SH-SY5Y (cell line): Measurements from ENCODE around the gene TAPBP.

Experiments used
- GATA2 ChIP-seq: IDR thresholded peaks from 2 replicates; pipeline ENCODE4 v1.6.1; 2011; ENCODE audit warnings: mild to moderate bottlenecking, low read depth, low read length
- GATA3 ChIP-seq: IDR thresholded peaks from 2 replicates; pipeline ENCODE4 v1.6.1; 2011; ENCODE audit warnings: low read depth, mild to moderate bottlenecking, low read length, moderate library complexity

DNA sequence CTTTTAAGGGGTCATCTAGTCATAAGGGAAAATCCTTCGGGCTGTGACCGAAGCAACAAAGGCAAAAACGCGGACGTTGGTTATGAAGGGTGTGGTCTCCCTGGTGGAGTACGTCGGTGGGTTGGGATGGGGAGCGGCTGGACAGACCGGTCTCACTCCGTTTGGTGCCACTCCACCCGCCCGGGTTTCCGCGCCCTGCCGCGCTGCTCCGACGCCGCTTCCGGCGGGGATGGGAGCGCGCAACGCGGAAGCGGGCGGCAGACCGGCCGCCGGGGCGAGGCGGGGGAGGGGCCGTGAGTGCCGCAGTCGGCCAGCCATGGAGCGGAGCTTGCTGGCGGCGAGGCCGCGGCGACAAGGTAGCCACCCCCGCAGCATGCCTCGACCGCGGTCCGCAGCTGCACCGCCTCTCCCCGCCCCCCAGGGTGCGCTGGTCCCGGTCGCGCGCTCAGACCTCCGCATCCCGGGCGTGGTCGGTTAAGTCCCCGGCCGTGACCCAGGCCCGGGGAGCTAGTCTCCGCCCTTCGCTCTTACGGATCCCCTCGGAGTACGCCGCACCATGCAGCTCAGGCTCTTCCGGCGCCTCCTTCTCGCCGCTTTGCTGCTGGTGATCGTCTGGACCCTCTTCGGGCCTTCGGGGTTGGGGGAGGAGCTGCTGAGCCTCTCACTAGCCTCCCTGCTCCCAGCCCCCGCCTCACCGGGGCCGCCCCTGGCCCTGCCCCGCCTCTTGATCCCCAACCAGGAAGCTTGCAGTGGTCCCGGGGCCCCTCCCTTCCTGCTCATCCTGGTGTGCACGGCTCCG, 36.8 kb downstream of the TAPBP start, which contains the start of gene B3GALT4:
- no peak for TF ChIP-seq GATA2
- no peak for TF ChIP-seq GATA3
